Body of pancreas (tissue), 4 donors: ENCODE measurements around the gene NLGN1. TPM values are rescaled to one million over a fixed set of nuclear protein-coding genes. Genes with fewer than 3 reads are reported as not detected.

Experiments used
- ATAC-seq: fragments of 150-250 bp; one replicate; pipeline ENCODE4 v1.9.1; 2016
- DNase-seq, 4 donors: peaks; one replicate each; pipeline ENCODE4 v3.0.0-alpha.2; 2019
- H3K27ac ChIP-seq, 4 donors: fragments of 200-600 bp; sonication (generic); 1 replicate in 3 of 4; 2 replicates in 1 of 4; pipeline versions ENCODE4 v1.5.1 to v1.6.1; 2016 to 2019; ENCODE audit warnings: mild to moderate bottlenecking in 1 of 4, mixed read lengths in 1 of 4, moderate library complexity in 1 of 4
- H3K27me3 ChIP-seq, 2 donors: fragments of 200-600 bp; sonication (generic); one replicate each; pipeline ENCODE4 v1.6.0; 2016; ENCODE audit warnings: mild to moderate bottlenecking in 1 of 2
- H3K36me3 ChIP-seq, 2 donors: fragments of 200-600 bp; sonication (generic); replicated peaks in 1 of 2; 2 replicates each; pipeline ENCODE4 v1.5.1; 2016; ENCODE audit warnings: low read depth in 2 of 2; ENCODE audit not compliant: insufficient read depth in 1 of 2
- H3K4me1 ChIP-seq: fragments of 200-600 bp; sonication (generic); one replicate; pipeline ENCODE4 v1.6.0; 2016
- H3K4me3 ChIP-seq, 2 donors: fragments of 200-600 bp; sonication (generic); 1 replicate in 1 of 2; 2 replicates in 1 of 2; pipeline ENCODE4 v1.5.1; 2016 to 2019
- H3K9me3 ChIP-seq, 3 donors: fragments of 200-600 bp; sonication (generic); 1 replicate in 2 of 3; 2 replicates in 1 of 3; pipeline ENCODE4 v1.5.1; 2016
- CTCF ChIP-seq, 7 experiments: fragments of 450-650 bp in 4 of 7; fragments of 200-600 bp in 3 of 7; sonication (generic) in 3 of 7; IDR thresholded peaks; one replicate each; pipeline ENCODE4 v1.5.1; 2016 to 2019; ENCODE audit warnings: antibody characterized with exemption in 7 of 7
- POLR2A ChIP-seq, 3 donors: fragments of 450-650 bp; IDR thresholded peaks; one replicate each; pipeline ENCODE4 v1.6.1; 2016; ENCODE audit warnings: antibody characterized with exemption in 3 of 3, mild to moderate bottlenecking in 2 of 3
- WGBS, 2 donors: methylation state at CpG; one replicate each; pipeline ENCODE4 v1.1.5; 2017; 5-methylcytosine and 5-hydroxymethylcytosine counted together
- intact Hi-C: fragments of 100-400 bp; cut with DNase I; formaldehyde crosslinking; loops from one replicate; pipeline ENCODE4 v1.15.1; 2023
- total RNA-seq, 2 donors: library from RNA; depleted of rRNA; stranded (reverse); fragments of >200 nt; gene quantifications; one replicate each; pipeline ENCODE4 v1.1.0, GENCODE V29; 2016

The NLGN1 gene
- total RNA-seq, 2 donors from 2014 or later = 0.52 to 1.3 TPM

DNA sequence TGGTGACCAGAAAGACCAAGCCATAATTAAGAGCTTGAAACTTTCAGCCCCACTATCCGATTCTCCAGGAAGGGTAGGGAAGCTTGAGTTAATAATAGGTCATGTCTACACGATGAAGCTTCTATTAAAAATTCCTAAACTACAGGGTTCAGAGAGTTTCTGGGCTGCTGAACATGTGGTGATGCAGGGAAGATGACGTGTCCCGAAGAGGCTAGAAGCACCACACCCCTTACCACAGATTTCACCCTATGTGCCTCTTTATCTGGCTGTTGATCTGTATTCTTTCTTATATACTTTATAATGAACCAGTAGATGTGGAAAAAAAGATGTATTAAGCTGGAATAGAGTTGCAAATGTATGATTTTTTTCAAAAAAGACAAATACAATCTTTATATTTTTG lies 473.4 kb downstream of the NLGN1 start:
- no peak overlapping the region for H3K4me3 ChIP-seq
- no peaks in the 10 kb centered on the region for H3K36me3 ChIP-seq
- WGBS, 2 donors = 73 to 75% methylated on average over 4 of the region's 4 CpGs
- TF ChIP-seq POLR2A (IDR thresholded peaks at IDR 0.05) (no peak), CTCF (IDR thresholded peaks at IDR 0.05) (no peak)
- no peaks in the 10 kb centered on the region for H3K4me1 ChIP-seq
- H3K27ac ChIP-seq = no peak overlapping the region
- no peak for DNase-seq
- ATAC-seq = no peak
- no peaks in the 10 kb centered on the region for H3K27me3 ChIP-seq
- no peaks in the 10 kb centered on the region for H3K9me3 ChIP-seq
- intact Hi-C loops = no loop called here

GRCh38 chr3:173875790-173876189 lies 478.2 kb downstream of the NLGN1 start:
- intact Hi-C loops = no loop called here
- TF ChIP-seq CTCF (IDR thresholded peaks at IDR 0.05) (no peak), POLR2A (IDR thresholded peaks at IDR 0.05) (no peak)
- H3K36me3 ChIP-seq = no peaks in the 10 kb centered on the region
- H3K27ac ChIP-seq = no peak overlapping the region
- no peak overlapping the region for H3K4me3 ChIP-seq
- H3K9me3 ChIP-seq = no peaks in the 10 kb centered on the region
- no peaks in the 10 kb centered on the region for H3K4me1 ChIP-seq
- ATAC-seq (no peak), DNase-seq (no peak)
- no peaks in the 10 kb centered on the region for H3K27me3 ChIP-seq

GRCh38 chr3:173876476-173876875 lies 478.9 kb downstream of the NLGN1 start:
- H3K4me3 ChIP-seq = no peak overlapping the region
- no peak overlapping the region for H3K27ac ChIP-seq
- no peaks in the 10 kb centered on the region for H3K9me3 ChIP-seq
- no peaks in the 10 kb centered on the region for H3K4me1 ChIP-seq
- H3K27me3 ChIP-seq = no peaks in the 10 kb centered on the region
- ATAC-seq = no peak
- intact Hi-C loops = no loop called here
- no peak for TF ChIP-seq POLR2A (IDR thresholded peaks at IDR 0.05)
- no peak for DNase-seq
- no peaks in the 10 kb centered on the region for H3K36me3 ChIP-seq

- Histone ChIP-seq H3K4me1 (no peaks in the 10 kb centered on the region), H3K27ac (no peak overlapping the region), H3K4me3 (no peak overlapping the region), H3K9me3 (no peaks in the 10 kb centered on the region), H3K27me3 (no peaks in the 10 kb centered on the region), H3K36me3 (no peaks in the 10 kb centered on the region)
- intact Hi-C loops = no loop called here
- DNase-seq (no peak), ATAC-seq (no peak)
- TF ChIP-seq CTCF (IDR thresholded peaks at IDR 0.05) (no peak), POLR2A (IDR thresholded peaks at IDR 0.05) (no peak)
Measured at GRCh38 chr3:173887888-173888287, 490.3 kb downstream of the NLGN1 start.

DNA sequence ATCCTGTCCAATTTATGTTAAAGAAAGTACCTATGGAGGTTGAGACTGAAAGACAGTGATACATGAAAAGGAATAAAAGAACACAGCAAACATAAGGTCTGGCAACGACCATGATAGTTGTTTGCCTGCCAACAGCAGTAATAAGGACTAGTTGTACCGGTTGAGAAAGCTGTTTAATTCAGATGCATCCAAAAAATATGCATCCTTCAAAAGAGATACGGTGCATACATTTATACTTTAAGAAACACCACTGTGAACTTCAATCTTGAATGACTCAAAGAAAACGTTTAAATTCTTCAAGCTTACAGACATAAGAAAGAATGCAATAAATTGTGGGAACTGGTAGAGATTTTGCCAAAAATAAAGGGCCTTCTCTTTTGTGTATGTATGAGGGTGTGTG lies 492.1 kb downstream of the NLGN1 start:
- Histone ChIP-seq H3K4me1 (no peaks in the 10 kb centered on the region), H3K4me3 (no peak overlapping the region), H3K9me3 (no peaks in the 10 kb centered on the region), H3K27ac (no peak overlapping the region), H3K36me3 (no peaks in the 10 kb centered on the region), H3K27me3 (no peaks in the 10 kb centered on the region)
- ATAC-seq (no peak), DNase-seq (no peak)
- no peak for TF ChIP-seq CTCF (IDR thresholded peaks at IDR 0.05)
- 43 to 50% methylated on average over 4 of the region's 4 CpGs for WGBS, 2 donors
- intact Hi-C loops = no loop called here
